ENCODE results near the gene SMPD4.
"Not testable (repeated sequence)": the region's sequence is repeated elsewhere in the genome, so short reads cannot be mapped to it uniquely, and the experiment has no call there.

GRCh38 chr2:130138841-130139251 lies 42.6 kb downstream of the SMPD4 start:
- TF ChIP-seq CTCF (conservative IDR thresholded peaks at IDR 0.05); ZFX (IDR thresholded peaks at IDR 0.05): not testable (repeated sequence)

Data from C4-2B (cell line).